ENCODE measurements around the gene RASAL1. TPM values are rescaled to one million over a fixed set of nuclear protein-coding genes. Genes with fewer than 3 reads are reported as not detected.

The RASAL1 gene
- total RNA-seq, 4 donors from 2014 or later: not detected

DNA sequence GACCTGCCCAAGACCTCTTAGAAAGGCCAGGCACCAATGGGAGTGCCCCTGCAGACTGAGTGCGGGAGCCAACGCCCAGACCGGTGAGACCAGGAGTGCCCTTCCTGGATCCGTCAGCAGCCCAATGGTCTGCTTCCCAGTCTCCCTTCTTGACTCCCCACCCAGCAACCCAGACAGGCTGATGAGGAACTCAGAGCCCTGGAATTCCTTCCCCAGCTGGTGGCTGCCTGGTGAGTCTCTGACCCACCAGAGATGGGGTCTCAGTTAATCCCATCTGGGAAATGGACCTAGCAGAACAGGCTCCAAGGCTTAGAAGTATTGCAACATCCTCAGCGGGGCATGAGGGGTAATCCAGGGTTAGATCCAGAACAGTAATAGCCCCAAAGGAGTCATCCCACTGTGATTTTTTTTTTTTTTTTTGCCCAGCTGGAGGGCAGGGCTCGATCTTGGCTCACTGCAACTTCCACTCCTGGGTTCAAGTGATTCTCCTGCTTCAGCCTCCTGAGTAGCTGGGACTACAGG lies 1.5 kb upstream of the RASAL1 start:
- TF ChIP-seq, protein P1, sequence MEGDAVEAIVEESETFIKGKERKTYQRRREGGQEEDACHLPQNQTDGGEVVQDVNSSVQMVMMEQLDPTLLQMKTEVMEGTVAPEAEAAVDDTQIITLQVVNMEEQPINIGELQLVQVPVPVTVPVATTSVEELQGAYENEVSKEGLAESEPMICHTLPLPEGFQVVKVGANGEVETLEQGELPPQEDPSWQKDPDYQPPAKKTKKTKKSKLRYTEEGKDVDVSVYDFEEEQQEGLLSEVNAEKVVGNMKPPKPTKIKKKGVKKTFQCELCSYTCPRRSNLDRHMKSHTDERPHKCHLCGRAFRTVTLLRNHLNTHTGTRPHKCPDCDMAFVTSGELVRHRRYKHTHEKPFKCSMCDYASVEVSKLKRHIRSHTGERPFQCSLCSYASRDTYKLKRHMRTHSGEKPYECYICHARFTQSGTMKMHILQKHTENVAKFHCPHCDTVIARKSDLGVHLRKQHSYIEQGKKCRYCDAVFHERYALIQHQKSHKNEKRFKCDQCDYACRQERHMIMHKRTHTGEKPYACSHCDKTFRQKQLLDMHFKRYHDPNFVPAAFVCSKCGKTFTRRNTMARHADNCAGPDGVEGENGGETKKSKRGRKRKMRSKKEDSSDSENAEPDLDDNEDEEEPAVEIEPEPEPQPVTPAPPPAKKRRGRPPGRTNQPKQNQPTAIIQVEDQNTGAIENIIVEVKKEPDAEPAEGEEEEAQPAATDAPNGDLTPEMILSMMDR (IDR thresholded peaks at IDR 0.05; ENCODE audit: low read depth): no peak

DNA sequence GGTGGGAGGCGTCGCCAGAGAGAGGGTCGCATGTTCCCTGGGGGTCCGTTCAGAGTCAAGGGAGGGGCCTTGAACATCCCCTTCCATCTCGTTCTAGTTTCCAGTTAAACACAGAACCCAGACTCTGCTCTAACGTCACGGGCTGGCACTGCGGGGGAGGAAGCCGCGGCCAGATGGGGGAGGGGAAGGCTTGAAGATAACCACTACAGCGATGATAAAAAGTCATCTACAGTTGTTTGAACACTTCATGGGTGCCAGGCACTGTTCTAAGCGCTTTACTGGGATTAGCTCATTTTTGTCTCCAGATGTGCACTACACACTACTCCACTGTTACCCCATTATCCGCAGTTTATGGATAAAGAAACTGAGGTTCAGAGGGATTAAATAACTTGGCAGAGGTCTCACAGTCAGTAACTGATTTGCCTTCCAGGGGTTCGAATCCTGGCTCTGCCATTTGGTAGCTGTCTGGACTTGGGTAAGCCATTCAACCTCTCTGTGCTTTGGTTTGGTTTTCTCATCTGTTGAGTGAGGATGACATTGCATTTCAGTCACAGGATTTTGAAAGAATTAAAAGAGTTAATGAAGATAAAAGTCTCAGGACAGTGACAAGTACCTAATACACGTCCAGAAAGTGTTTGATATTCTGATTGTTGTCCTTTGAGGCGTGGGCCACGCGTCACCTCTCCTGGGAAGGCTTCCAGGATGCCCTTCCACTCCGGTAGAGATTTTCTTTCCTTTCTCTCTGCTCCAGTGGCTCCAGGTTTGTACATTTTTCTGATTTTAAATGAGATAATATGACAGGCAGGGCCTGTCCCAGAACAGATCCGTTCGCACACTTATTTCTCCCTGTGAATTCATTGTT lies 798 bp upstream of the RASAL1 start:
- TF ChIP-seq, protein P1 (IDR thresholded peaks at IDR 0.05; ENCODE audit: low read depth): no peak

DNA sequence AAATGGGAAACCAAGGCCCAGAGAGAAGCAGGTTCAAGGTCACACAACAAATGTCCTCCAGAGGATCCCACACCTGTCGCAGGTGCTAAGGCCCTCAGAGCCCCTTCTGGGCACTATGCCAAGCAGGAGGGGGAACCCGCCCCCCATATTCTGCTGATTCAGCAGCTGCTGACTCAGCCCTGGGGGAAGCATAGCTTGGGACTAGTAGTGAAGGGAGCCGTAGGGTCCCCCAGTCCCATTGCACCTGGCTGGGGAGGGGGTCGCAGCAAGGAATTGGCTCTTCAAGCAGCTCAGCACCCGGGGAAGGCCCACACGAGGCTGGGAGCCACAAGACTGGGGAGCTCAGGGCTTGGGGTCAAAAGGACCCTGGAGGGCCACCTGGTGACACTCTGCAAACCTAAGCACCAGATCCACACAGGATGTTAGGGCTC lies 1.0 kb downstream of the RASAL1 start:
- TF ChIP-seq, protein P1 (IDR thresholded peaks at IDR 0.05; ENCODE audit: low read depth): no peak

DNA sequence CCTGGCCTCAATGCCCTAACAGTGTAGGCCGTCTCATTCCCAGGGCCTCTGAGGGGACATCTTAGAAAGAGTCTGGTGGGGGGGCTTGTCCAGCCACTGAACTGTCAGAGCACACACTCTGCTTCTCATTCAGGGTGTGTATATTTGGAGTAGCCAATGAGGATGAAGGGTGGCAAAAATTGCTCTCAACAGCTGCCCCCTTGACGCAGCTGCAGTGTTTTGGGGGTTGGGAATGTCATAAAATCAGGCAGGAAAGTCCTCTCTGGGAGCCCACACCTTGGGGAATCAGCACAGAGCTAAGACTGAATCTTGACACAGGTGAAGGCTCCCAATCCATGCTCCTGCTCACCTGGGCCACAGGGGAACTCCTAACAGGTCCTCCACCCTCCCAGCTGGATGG lies 1.5 kb downstream of the RASAL1 start:
- TF ChIP-seq, protein P1 (IDR thresholded peaks at IDR 0.05; ENCODE audit: low read depth): no peak

DNA sequence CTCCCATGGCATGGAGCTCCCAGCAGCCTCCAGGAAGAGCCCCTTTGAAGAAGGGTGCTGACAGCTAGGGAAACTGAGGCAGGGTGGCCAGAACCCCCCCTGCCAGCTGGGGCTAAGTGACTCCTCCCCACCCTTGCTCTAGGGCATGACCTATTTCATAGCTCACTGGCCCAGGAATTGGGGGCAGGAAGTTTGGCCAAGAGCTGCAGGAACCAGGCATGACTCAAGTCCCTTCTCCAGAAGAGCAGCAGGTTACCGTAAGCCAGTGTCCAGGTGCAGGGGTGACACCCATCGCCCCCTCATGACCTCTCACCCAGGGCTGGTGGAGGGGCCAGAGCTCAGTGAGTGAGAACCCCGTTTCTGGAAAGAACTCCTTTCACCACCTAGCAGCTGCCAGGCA lies 1.9 kb downstream of the RASAL1 start:
- TF ChIP-seq, protein P1 (IDR thresholded peaks at IDR 0.05; ENCODE audit: low read depth): no peak

DNA sequence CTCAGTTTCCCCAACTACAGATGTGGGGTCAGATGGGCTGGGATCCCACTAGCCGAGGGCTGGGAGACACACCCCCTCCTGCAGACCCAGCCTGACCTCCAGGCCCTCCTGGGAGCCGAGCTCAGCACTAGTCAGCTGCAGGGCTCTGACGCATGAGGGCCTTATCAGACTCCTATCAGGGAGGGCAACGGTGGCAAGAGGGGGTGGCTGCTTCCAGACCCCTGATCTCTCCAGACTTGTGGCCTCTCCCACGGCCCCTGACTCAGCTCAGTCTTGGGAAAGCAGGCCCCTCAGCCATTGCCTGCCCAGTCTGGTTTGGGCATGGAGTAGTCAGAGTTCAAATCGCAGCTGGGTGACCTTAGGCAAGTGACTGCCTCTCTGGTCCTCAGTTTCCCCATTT lies 2.5 kb downstream of the RASAL1 start:
- TF ChIP-seq, protein P1 (IDR thresholded peaks at IDR 0.05; ENCODE audit: low read depth): no peak

DNA sequence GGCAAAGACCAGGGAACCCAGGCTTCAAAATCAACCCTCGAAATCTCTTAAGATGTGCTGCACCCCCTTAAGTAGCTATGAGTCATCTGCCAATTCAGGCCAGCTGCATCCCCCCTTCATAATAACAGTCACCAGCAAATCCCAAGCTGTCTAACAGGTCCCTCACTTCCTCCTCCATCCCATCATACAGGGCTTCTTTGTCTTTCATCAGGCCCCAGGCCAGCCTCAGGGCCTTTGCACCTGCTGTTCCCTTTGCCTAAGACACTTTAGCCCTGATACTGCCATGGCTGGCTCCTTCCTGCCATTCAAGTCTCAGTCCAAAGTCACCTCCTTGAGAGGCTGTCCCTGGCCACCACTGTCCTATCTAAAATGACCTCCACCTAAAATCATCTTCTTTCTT lies 4.0 kb downstream of the RASAL1 start:
- TF ChIP-seq, protein P1 (IDR thresholded peaks at IDR 0.05; ENCODE audit: low read depth): no peak
